Measurements from ENCODE around the gene CACYBP. TPM values are rescaled to one million over a fixed set of nuclear protein-coding genes. Genes with fewer than 3 reads are reported as not detected.

Gene CACYBP
- total RNA-seq, result 103 TPM

- DNase-seq, result no peak
Measured at GRCh38 chr1:174999936-175000696, at the start of gene CACYBP. CACYBP (plus strand) TSS chr1:174999947; CDS start chr1:175000181, 234 bp downstream.

- DNase-seq, result no peak
Measured at GRCh38 chr1:174953285-174954072, 46.3 kb upstream of the CACYBP start.

GRCh38 chr1:174954073-174954460, 45.7 kb upstream of the CACYBP start:
- DNase-seq, result no peak

- DNase-seq, result no peak
Measured at GRCh38 chr1:174954671-174955669, 44.8 kb upstream of the CACYBP start.

- no peak for DNase-seq
Measured at GRCh38 chr1:174956086-174956485, 43.7 kb upstream of the CACYBP start.

- DNase-seq, result no peak
Measured at GRCh38 chr1:174956976-174957375, 42.8 kb upstream of the CACYBP start.

GRCh38 chr1:174957829-174958228, 41.9 kb upstream of the CACYBP start:
- DNase-seq, result no peak

GRCh38 chr1:174958396-174958795, 41.4 kb upstream of the CACYBP start:
- DNase-seq, result no peak

- DNase-seq, result no peak
Measured at GRCh38 chr1:174960362-174960761, 39.4 kb upstream of the CACYBP start.

- DNase-seq, result no peak
Measured at GRCh38 chr1:174963529-174964125, 36.1 kb upstream of the CACYBP start.

- no peak for DNase-seq
Measured at GRCh38 chr1:174964261-174964971, 35.3 kb upstream of the CACYBP start.

- no peak for DNase-seq
Measured at GRCh38 chr1:174964972-174965361, 34.8 kb upstream of the CACYBP start.

- peak; percentile 8 for DNase-seq
Measured at GRCh38 chr1:174965362-174966007, 34.3 kb upstream of the CACYBP start.

GRCh38 chr1:174966008-174966572, 33.7 kb upstream of the CACYBP start:
- no peak for DNase-seq

- no peak for DNase-seq
Measured at GRCh38 chr1:174967845-174968705, 31.7 kb upstream of the CACYBP start.

GRCh38 chr1:174968750-174969244, 30.9 kb upstream of the CACYBP start:
- no peak for DNase-seq

GRCh38 chr1:174969977-174970376, 29.8 kb upstream of the CACYBP start:
- DNase-seq, result no peak

- no peak for DNase-seq
Measured at GRCh38 chr1:174971466-174971865, 28.3 kb upstream of the CACYBP start.

GRCh38 chr1:174971902-174972301, 27.8 kb upstream of the CACYBP start:
- no peak for DNase-seq
